Loucy (cell line): ENCODE data around the gene TMEM117.

Source experiments
- H2AFZ ChIP-seq: fragments of 200-600 bp; sonication (generic); 2 replicates; pipeline ENCODE4 v1.6.0; 2016; ENCODE audit warnings: antibody characterized with exemption, mild to moderate bottlenecking, low read length, moderate library complexity
- H3F3A ChIP-seq: fragments of 200-600 bp; 2 replicates; pipeline ENCODE4 v1.6.0; 2016; ENCODE audit warnings: antibody characterized with exemption, low read depth, mild to moderate bottlenecking
- H3K27me3 ChIP-seq: fragments of 200-600 bp; sonication (generic); 2 replicates; pipeline ENCODE4 v1.6.1; 2014; ENCODE audit warnings: low read length, mild to moderate bottlenecking; ENCODE audit not compliant: insufficient read depth, poor library complexity, severe bottlenecking
- H3K36me3 ChIP-seq: fragments of 200-600 bp; sonication (generic); 2 replicates; pipeline ENCODE4 v1.6.1; 2016; ENCODE audit warnings: low read length; ENCODE audit not compliant: insufficient read depth
- H3K4me1 ChIP-seq: fragments of 200-600 bp; sonication (generic); 2 replicates; pipeline ENCODE4 v1.5.1; 2014; ENCODE audit warnings: low read length, mild to moderate bottlenecking; ENCODE audit not compliant: insufficient read depth, poor library complexity, severe bottlenecking
- H3K4me2 ChIP-seq: fragments of 200-600 bp; sonication (generic); 2 replicates; pipeline ENCODE4 v1.6.0; 2014; ENCODE audit warnings: antibody characterized with exemption, low read length, low read depth, mild to moderate bottlenecking; ENCODE audit not compliant: poor library complexity, severe bottlenecking
- H3K4me3 ChIP-seq: fragments of 200-600 bp; sonication (generic); 2 replicates; pipeline ENCODE4 v1.5.1; 2014; ENCODE audit warnings: low read length, mild to moderate bottlenecking, mixed read lengths; ENCODE audit not compliant: poor library complexity, severe bottlenecking
- H3K79me2 ChIP-seq: fragments of 200-600 bp; sonication (generic); 2 replicates; pipeline ENCODE4 v1.6.1; 2014; ENCODE audit warnings: low read length; ENCODE audit not compliant: insufficient read depth
- H3K9ac ChIP-seq: fragments of 200-600 bp; sonication (generic); 2 replicates; pipeline ENCODE4 v1.6.0; 2014; ENCODE audit warnings: mild to moderate bottlenecking, low read depth, low read length, moderate library complexity; ENCODE audit not compliant: poor library complexity, severe bottlenecking
- H3K9me2 ChIP-seq: fragments of 200-600 bp; sonication (generic); replicated peaks from 2 replicates; pipeline ENCODE4 v1.6.1; 2016; ENCODE audit warnings: low read depth, low read length, mixed read lengths
- H3K9me3 ChIP-seq: fragments of 200-600 bp; sonication (generic); 2 replicates; pipeline ENCODE4 v1.6.1; 2014; ENCODE audit warnings: mild to moderate bottlenecking, antibody characterized with exemption, low read length, low read depth; ENCODE audit not compliant: insufficient read depth
- H4K20me1 ChIP-seq: fragments of 200-600 bp; sonication (generic); 2 replicates; pipeline ENCODE4 v1.6.0; 2014; ENCODE audit warnings: antibody characterized with exemption, low read length, mild to moderate bottlenecking; ENCODE audit not compliant: insufficient read depth, poor library complexity, severe bottlenecking
- EZH2phosphoT487 ChIP-seq: fragments of 200-600 bp; IDR thresholded peaks from 2 replicates; pipeline ENCODE4 v1.6.1; 2018; ENCODE audit warnings: antibody characterized with exemption, mild to moderate bottlenecking, moderate library complexity, borderline replicate concordance
- TF ChIP-seq, protein P1 (sequence below): fragments of 200-600 bp; sonication (generic); conservative IDR thresholded peaks from 2 replicates; pipeline ENCODE4 v1.5.1; 2014; ENCODE audit warnings: mild to moderate bottlenecking, antibody characterized with exemption, low read length

TMEM117 gene

GRCh38 chr12:43812057-43812456 is 23.8 kb upstream of the TMEM117 start:
- Histone ChIP-seq H3K4me1 (peaks cover 6% of the 10 kb centered on the region), H3K79me2 (no peaks in the 10 kb centered on the region; the same call in 1 of the 2 replicates), H3K27me3 (no peaks in the 10 kb centered on the region), H3K4me3 (no peak overlapping the region), H3K9ac (no peak overlapping the region), H3F3A (no peaks in the 10 kb centered on the region), H3K9me3 (no peaks in the 10 kb centered on the region), H3K4me2 (no peak overlapping the region), H3K9me2 (no peaks in the 10 kb centered on the region), H2AFZ (no peak overlapping the region), H3K36me3 (no peaks in the 10 kb centered on the region), H4K20me1 (no peaks in the 10 kb centered on the region)
- TF ChIP-seq, protein P1, sequence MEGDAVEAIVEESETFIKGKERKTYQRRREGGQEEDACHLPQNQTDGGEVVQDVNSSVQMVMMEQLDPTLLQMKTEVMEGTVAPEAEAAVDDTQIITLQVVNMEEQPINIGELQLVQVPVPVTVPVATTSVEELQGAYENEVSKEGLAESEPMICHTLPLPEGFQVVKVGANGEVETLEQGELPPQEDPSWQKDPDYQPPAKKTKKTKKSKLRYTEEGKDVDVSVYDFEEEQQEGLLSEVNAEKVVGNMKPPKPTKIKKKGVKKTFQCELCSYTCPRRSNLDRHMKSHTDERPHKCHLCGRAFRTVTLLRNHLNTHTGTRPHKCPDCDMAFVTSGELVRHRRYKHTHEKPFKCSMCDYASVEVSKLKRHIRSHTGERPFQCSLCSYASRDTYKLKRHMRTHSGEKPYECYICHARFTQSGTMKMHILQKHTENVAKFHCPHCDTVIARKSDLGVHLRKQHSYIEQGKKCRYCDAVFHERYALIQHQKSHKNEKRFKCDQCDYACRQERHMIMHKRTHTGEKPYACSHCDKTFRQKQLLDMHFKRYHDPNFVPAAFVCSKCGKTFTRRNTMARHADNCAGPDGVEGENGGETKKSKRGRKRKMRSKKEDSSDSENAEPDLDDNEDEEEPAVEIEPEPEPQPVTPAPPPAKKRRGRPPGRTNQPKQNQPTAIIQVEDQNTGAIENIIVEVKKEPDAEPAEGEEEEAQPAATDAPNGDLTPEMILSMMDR, result no peak
- TF ChIP-seq EZH2phosphoT487, result no peak

DNA sequence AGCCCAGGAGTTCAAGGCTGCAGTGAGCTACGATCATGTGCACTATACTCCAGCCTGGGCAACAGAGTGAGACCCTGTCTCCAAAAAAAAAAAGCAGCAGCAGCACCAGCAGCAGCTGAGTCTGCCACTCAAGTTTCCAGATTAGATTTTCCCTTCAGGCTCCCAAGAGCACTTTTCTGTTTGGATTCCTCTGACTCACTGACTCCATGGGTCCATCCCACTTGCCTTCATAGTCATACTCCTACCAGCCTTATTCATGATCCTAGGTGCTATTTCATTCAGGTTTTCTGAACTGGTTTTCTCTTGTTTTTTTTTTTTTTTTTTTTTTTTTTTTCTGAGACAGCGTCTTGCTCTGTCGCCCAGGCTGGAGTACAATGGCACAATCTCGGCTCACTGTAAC is 23.0 kb upstream of the TMEM117 start:
- H2AFZ ChIP-seq, result no peak overlapping the region
- H3K36me3 ChIP-seq, result no peaks in the 10 kb centered on the region
- no peak overlapping the region for H3K9ac ChIP-seq
- H3K27me3 ChIP-seq, result no peaks in the 10 kb centered on the region
- TF ChIP-seq, protein P1, result no peak
- TF ChIP-seq EZH2phosphoT487, result no peak
- no peaks in the 10 kb centered on the region for H3K9me2 ChIP-seq
- H4K20me1 ChIP-seq, result no peaks in the 10 kb centered on the region
- no peaks in the 10 kb centered on the region for H3K79me2 ChIP-seq
- no peaks in the 10 kb centered on the region for H3K9me3 ChIP-seq
- H3K4me3 ChIP-seq, result no peak overlapping the region
- H3K4me1 ChIP-seq, result no peaks in the 10 kb centered on the region
- no peaks in the 10 kb centered on the region for H3F3A ChIP-seq
- no peak overlapping the region for H3K4me2 ChIP-seq

DNA sequence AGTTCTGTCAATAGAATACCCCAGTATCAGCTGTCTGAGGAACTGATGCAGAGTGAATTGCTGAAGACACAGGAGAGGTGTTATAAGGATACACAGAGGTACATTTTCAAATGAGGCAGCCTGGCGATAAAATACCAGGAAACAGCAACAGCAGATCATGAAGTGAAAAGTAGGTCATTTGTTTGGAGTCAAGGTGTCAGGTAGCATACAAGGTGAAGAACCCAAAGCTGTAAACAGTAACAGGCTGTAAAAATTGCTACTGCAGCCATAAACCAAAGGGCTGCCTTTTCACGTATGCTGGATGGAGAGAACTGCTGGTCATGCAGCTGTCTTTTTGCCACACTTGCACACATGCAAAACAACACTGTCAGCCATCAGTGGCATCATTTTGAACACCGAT is 20.5 kb upstream of the TMEM117 start:
- no peaks in the 10 kb centered on the region for H3K4me1 ChIP-seq
- H2AFZ ChIP-seq, result peak overlapping the region; percentile 18; the same call in 1 of the 2 replicates
- H4K20me1 ChIP-seq, result no peaks in the 10 kb centered on the region
- H3K27me3 ChIP-seq, result no peaks in the 10 kb centered on the region
- H3K36me3 ChIP-seq, result no peaks in the 10 kb centered on the region
- TF ChIP-seq, protein P1, result no peak
- no peak for TF ChIP-seq EZH2phosphoT487
- H3K79me2 ChIP-seq, result no peaks in the 10 kb centered on the region
- no peak overlapping the region for H3K4me3 ChIP-seq
- no peak overlapping the region for H3K4me2 ChIP-seq
- H3K9me2 ChIP-seq, result no peaks in the 10 kb centered on the region
- H3K9me3 ChIP-seq, result no peaks in the 10 kb centered on the region
- H3F3A ChIP-seq, result no peaks in the 10 kb centered on the region
- H3K9ac ChIP-seq, result no peak overlapping the region
